ES-I3 (cell line): ENCODE results near the gene OR51I2.

Experiments
- H3K36me3 ChIP-seq: 2 replicates; pipeline ENCODE4 v1.6.1; 2013; ENCODE audit warnings: mild to moderate bottlenecking, low read length, control low read depth, moderate library complexity; ENCODE audit not compliant: insufficient read depth
- H3K4me1 ChIP-seq: 2 replicates; pipeline ENCODE4 v1.6.1; 2013; ENCODE audit warnings: mild to moderate bottlenecking, control low read depth, low read length; ENCODE audit not compliant: insufficient read depth
- H3K9ac ChIP-seq: 2 replicates; pipeline ENCODE4 v1.6.1; 2013; ENCODE audit warnings: low read depth, mild to moderate bottlenecking, low read length, moderate library complexity
- H3K9me3 ChIP-seq: 2 replicates; pipeline ENCODE4 v1.6.1; 2013; ENCODE audit warnings: mild to moderate bottlenecking, low read length, moderate library complexity; ENCODE audit not compliant: control insufficient read depth, insufficient read depth

OR51I2 gene

GRCh38 chr11:5449023-5449422 is at the start of gene OR51I2:
OR51I2 (plus strand) TSS chr11:5449323; CDS start chr11:5453489, 4,166 bp downstream.
- no peak within 1 kb of the TSS for H3K9ac ChIP-seq
- peaks cover 10% of the 10 kb centered on the region; the same call in 1 of the 2 replicates for H3K4me1 ChIP-seq
- no peaks in the 10 kb centered on the region for H3K36me3 ChIP-seq
- no peaks in the 10 kb centered on the region for H3K9me3 ChIP-seq

- no peaks in the 10 kb centered on the region for H3K4me1 ChIP-seq
- H3K9me3 ChIP-seq: no peaks in the 10 kb centered on the region
- H3K9ac ChIP-seq: no peak overlapping the region
- H3K36me3 ChIP-seq: no peaks in the 10 kb centered on the region
Observed at GRCh38 chr11:5405173-5405572, 44.0 kb upstream of the OR51I2 start.

- no peaks in the 10 kb centered on the region for H3K36me3 ChIP-seq
- no peak overlapping the region for H3K9ac ChIP-seq
- H3K4me1 ChIP-seq: no peaks in the 10 kb centered on the region
- no peaks in the 10 kb centered on the region for H3K9me3 ChIP-seq
Observed at GRCh38 chr11:5420993-5421392, 28.1 kb upstream of the OR51I2 start.

- Histone ChIP-seq H3K4me1 (no peaks in the 10 kb centered on the region), H3K9ac (no peak within 1 kb of the TSS), H3K9me3 (no peaks in the 10 kb centered on the region), H3K36me3 (no peaks in the 10 kb centered on the region)
Observed at GRCh38 chr11:5421811-5422210, 27.3 kb upstream of the OR51I2 start, which contains the start of gene OR51Q1. OR51Q1 (plus strand) TSS chr11:5422111; CDS start chr11:5422201, 90 bp downstream.

- H3K4me1 ChIP-seq: no peaks in the 10 kb centered on the region
- no peak overlapping the region for H3K9ac ChIP-seq
- H3K36me3 ChIP-seq: no peaks in the 10 kb centered on the region
- H3K9me3 ChIP-seq: no peaks in the 10 kb centered on the region
Observed at GRCh38 chr11:5423131-5423530, 26.0 kb upstream of the OR51I2 start.

- Histone ChIP-seq H3K9ac (no peak within 1 kb of the TSS), H3K9me3 (no peaks in the 10 kb centered on the region), H3K36me3 (no peaks in the 10 kb centered on the region), H3K4me1 (no peaks in the 10 kb centered on the region)
Observed at GRCh38 chr11:5441414-5441813, 7.7 kb upstream of the OR51I2 start, which contains the start of gene OR51I1. OR51I1 (minus strand) TSS chr11:5441514; CDS start chr11:5441514, 0 bp downstream.

- no peak overlapping the region for H3K9ac ChIP-seq
- H3K36me3 ChIP-seq: no peaks in the 10 kb centered on the region
- no peaks in the 10 kb centered on the region for H3K4me1 ChIP-seq
- H3K9me3 ChIP-seq: no peaks in the 10 kb centered on the region
Observed at GRCh38 chr11:5443835-5444393, 5.2 kb upstream of the OR51I2 start.

GRCh38 chr11:5449432-5449831 is 309 bp downstream of the OR51I2 start:
- H3K36me3 ChIP-seq: no peaks in the 10 kb centered on the region

GRCh38 chr11:5460983-5461621 is 12.0 kb downstream of the OR51I2 start:
- Histone ChIP-seq H3K9ac (no peak overlapping the region), H3K4me1 (no peaks in the 10 kb centered on the region), H3K9me3 (no peaks in the 10 kb centered on the region), H3K36me3 (no peaks in the 10 kb centered on the region)

More at GRCh38 chr11:5449432-5449831, 309 bp downstream of the OR51I2 start:
- Histone ChIP-seq H3K4me1 (peaks cover 10% of the 10 kb centered on the region; the same call in 1 of the 2 replicates), H3K9ac (no peak overlapping the region), H3K9me3 (no peaks in the 10 kb centered on the region)

GRCh38 chr11:5467527-5467926 is 18.4 kb downstream of the OR51I2 start:
- Histone ChIP-seq H3K4me1 (no peaks in the 10 kb centered on the region), H3K9ac (no peak overlapping the region), H3K36me3 (no peaks in the 10 kb centered on the region)

GRCh38 chr11:5473921-5474320 is 24.8 kb downstream of the OR51I2 start:
- Histone ChIP-seq H3K9me3 (no peaks in the 10 kb centered on the region), H3K4me1 (no peaks in the 10 kb centered on the region), H3K9ac (no peak overlapping the region), H3K36me3 (no peaks in the 10 kb centered on the region)

More at GRCh38 chr11:5467527-5467926, 18.4 kb downstream of the OR51I2 start:
- H3K9me3 ChIP-seq: no peaks in the 10 kb centered on the region

- H3K9ac ChIP-seq: no peak overlapping the region
- H3K9me3 ChIP-seq: no peaks in the 10 kb centered on the region
- H3K36me3 ChIP-seq: no peaks in the 10 kb centered on the region
- no peaks in the 10 kb centered on the region for H3K4me1 ChIP-seq
Observed at GRCh38 chr11:5476186-5476819, 27.2 kb downstream of the OR51I2 start.

- Histone ChIP-seq H3K4me1 (no peaks in the 10 kb centered on the region), H3K9ac (no peak overlapping the region), H3K9me3 (no peaks in the 10 kb centered on the region), H3K36me3 (no peaks in the 10 kb centered on the region)
Observed at GRCh38 chr11:5486003-5486402, 36.9 kb downstream of the OR51I2 start.

GRCh38 chr11:5486421-5486820 is 37.3 kb downstream of the OR51I2 start:
- H3K4me1 ChIP-seq: no peaks in the 10 kb centered on the region
- no peaks in the 10 kb centered on the region for H3K36me3 ChIP-seq

GRCh38 chr11:5488385-5488784 is 39.3 kb downstream of the OR51I2 start, which contains the start of gene OR52D1:
OR52D1 (plus strand) TSS chr11:5488685; CDS start chr11:5488707, 22 bp downstream.
- H3K9ac ChIP-seq: no peak within 1 kb of the TSS
- no peaks in the 10 kb centered on the region for H3K9me3 ChIP-seq
- H3K36me3 ChIP-seq: no peaks in the 10 kb centered on the region
- H3K4me1 ChIP-seq: no peaks in the 10 kb centered on the region

More at GRCh38 chr11:5486421-5486820, 37.3 kb downstream of the OR51I2 start:
- Histone ChIP-seq H3K9ac (no peak overlapping the region), H3K9me3 (no peaks in the 10 kb centered on the region)
